HEK293 (cell line): Measurements from ENCODE around the gene CETP.

Source experiments
- HOXA7 ChIP-seq: sonication (generic); formaldehyde crosslinking; IDR thresholded peaks from 2 replicates; pipeline ENCODE4 v1.8.1; 2022; ENCODE audit warnings: missing genetic modification reagents, borderline replicate concordance
- INSM2 ChIP-seq: fragments of 450-650 bp; formaldehyde crosslinking; IDR thresholded peaks from 2 replicates; pipeline ENCODE4 v1.5.1; 2016; ENCODE audit warnings: missing biosample characterization, missing genetic modification characterization
- KLF10 ChIP-seq: fragments of 450-650 bp; IDR thresholded peaks from 2 replicates; pipeline ENCODE4 v1.5.1; 2018; ENCODE audit warnings: missing biosample characterization, mild to moderate bottlenecking, missing genetic modification characterization
- MZF1 ChIP-seq: fragments of 450-650 bp; formaldehyde crosslinking; IDR thresholded peaks from 2 replicates; pipeline ENCODE4 v1.5.1; 2017; ENCODE audit warnings: missing biosample characterization, missing genetic modification characterization, borderline replicate concordance
- YY2 ChIP-seq: fragments of 450-650 bp; formaldehyde crosslinking; IDR thresholded peaks from 2 replicates; pipeline ENCODE4 v1.5.1; 2016; ENCODE audit warnings: missing biosample characterization, missing genetic modification characterization
- ZBTB17 ChIP-seq: fragments of 450-650 bp; formaldehyde crosslinking; IDR thresholded peaks from 2 replicates; pipeline ENCODE4 v1.5.1; 2016; ENCODE audit warnings: missing biosample characterization, missing genetic modification characterization
- ZBTB20 ChIP-seq: fragments of 450-650 bp; formaldehyde crosslinking; IDR thresholded peaks from 2 replicates; pipeline ENCODE4 v1.5.1; 2016; ENCODE audit warnings: missing biosample characterization, missing genetic modification characterization
- ZEB2 ChIP-seq: fragments of 450-650 bp; formaldehyde crosslinking; IDR thresholded peaks from 2 replicates; pipeline ENCODE4 v1.5.1; 2016; ENCODE audit warnings: missing biosample characterization, missing genetic modification characterization
- ZFP3 ChIP-seq: fragments of 450-650 bp; formaldehyde crosslinking; IDR thresholded peaks from 2 replicates; pipeline ENCODE4 v1.5.1; 2016; ENCODE audit warnings: low read depth, missing biosample characterization, missing genetic modification characterization
- ZNF121 ChIP-seq: fragments of 450-650 bp; formaldehyde crosslinking; IDR thresholded peaks from 2 replicates; pipeline ENCODE4 v1.5.1; 2016; ENCODE audit warnings: missing biosample characterization, missing genetic modification characterization
- ZNF155 ChIP-seq: fragments of 450-650 bp; formaldehyde crosslinking; IDR thresholded peaks from 2 replicates; pipeline ENCODE4 v1.5.1; 2016; ENCODE audit warnings: missing biosample characterization, missing genetic modification characterization
- ZNF174 ChIP-seq: fragments of 450-650 bp; formaldehyde crosslinking; IDR thresholded peaks from 2 replicates; pipeline ENCODE4 v1.5.0; 2017; ENCODE audit warnings: missing biosample characterization, mild to moderate bottlenecking, missing genetic modification characterization
- ZNF223 ChIP-seq: fragments of 450-650 bp; formaldehyde crosslinking; IDR thresholded peaks from 2 replicates; pipeline ENCODE4 v1.5.1; 2016; ENCODE audit warnings: missing biosample characterization, missing genetic modification characterization
- ZNF239 ChIP-seq: fragments of 450-650 bp; formaldehyde crosslinking; IDR thresholded peaks from 2 replicates; pipeline ENCODE4 v1.5.1; 2016; ENCODE audit warnings: missing biosample characterization, missing genetic modification characterization
- ZNF266 ChIP-seq: fragments of 450-650 bp; formaldehyde crosslinking; IDR thresholded peaks from 2 replicates; pipeline ENCODE4 v1.5.1; 2016; ENCODE audit warnings: missing biosample characterization, missing genetic modification characterization, low read depth
- ZNF548 ChIP-seq: fragments of 450-650 bp; formaldehyde crosslinking; IDR thresholded peaks from 2 replicates; pipeline ENCODE4 v1.5.1; 2016; ENCODE audit warnings: missing biosample characterization, missing genetic modification characterization
- ZNF549 ChIP-seq: fragments of 450-650 bp; IDR thresholded peaks from 2 replicates; pipeline ENCODE4 v1.5.1; 2018; ENCODE audit warnings: missing biosample characterization, missing genetic modification characterization, mild to moderate bottlenecking, inconsistent platforms, moderate library complexity
- ZNF585B ChIP-seq: fragments of 450-650 bp; formaldehyde crosslinking; IDR thresholded peaks from 2 replicates; pipeline ENCODE4 v1.5.1; 2016; ENCODE audit warnings: missing biosample characterization, missing genetic modification characterization
- ZNF610 ChIP-seq: fragments of 450-650 bp; formaldehyde crosslinking; IDR thresholded peaks from 2 replicates; pipeline ENCODE4 v1.5.1; 2016; ENCODE audit warnings: missing biosample characterization, missing genetic modification characterization, borderline replicate concordance
- ZNF624 ChIP-seq: fragments of 450-650 bp; formaldehyde crosslinking; IDR thresholded peaks from 2 replicates; pipeline ENCODE4 v1.5.1; 2017; ENCODE audit warnings: missing biosample characterization, missing genetic modification characterization
- ZNF654 ChIP-seq: fragments of 450-650 bp; formaldehyde crosslinking; IDR thresholded peaks from 2 replicates; pipeline ENCODE4 v1.5.1; 2016; ENCODE audit warnings: low read depth, missing biosample characterization, missing genetic modification characterization
- ZNF664 ChIP-seq: fragments of 450-650 bp; formaldehyde crosslinking; IDR thresholded peaks from 2 replicates; pipeline ENCODE4 v1.5.1; 2016; ENCODE audit warnings: missing biosample characterization, missing genetic modification characterization
- ZNF747 ChIP-seq: fragments of 450-650 bp; formaldehyde crosslinking; IDR thresholded peaks from 2 replicates; pipeline ENCODE4 v1.5.1; 2016; ENCODE audit warnings: missing biosample characterization, missing genetic modification characterization
- ZNF768 ChIP-seq: fragments of 450-650 bp; formaldehyde crosslinking; IDR thresholded peaks from 2 replicates; pipeline ENCODE4 v1.5.1; 2018; ENCODE audit warnings: missing biosample characterization, mild to moderate bottlenecking, missing genetic modification characterization
- ZNF776 ChIP-seq: fragments of 450-650 bp; formaldehyde crosslinking; IDR thresholded peaks from 2 replicates; pipeline ENCODE4 v1.5.0; 2017; ENCODE audit warnings: missing biosample characterization, missing genetic modification characterization, borderline replicate concordance
- ZNF777 ChIP-seq: fragments of 450-650 bp; formaldehyde crosslinking; IDR thresholded peaks from 2 replicates; pipeline ENCODE4 v1.5.1; 2017; ENCODE audit warnings: missing biosample characterization, missing genetic modification characterization, borderline replicate concordance
- ZNF791 ChIP-seq: fragments of 450-650 bp; formaldehyde crosslinking; IDR thresholded peaks from 2 replicates; pipeline ENCODE4 v1.5.1; 2016; ENCODE audit warnings: missing biosample characterization, missing genetic modification characterization
- ZSCAN16 ChIP-seq: fragments of 450-650 bp; formaldehyde crosslinking; IDR thresholded peaks from 2 replicates; pipeline ENCODE4 v1.5.1; 2016; ENCODE audit warnings: missing biosample characterization, missing genetic modification characterization
- ZSCAN30 ChIP-seq: fragments of 450-650 bp; IDR thresholded peaks from 2 replicates; pipeline ENCODE4 v1.5.1; 2018; ENCODE audit warnings: missing biosample characterization, mild to moderate bottlenecking, missing genetic modification characterization, moderate library complexity
- TF ChIP-seq, protein P1 (sequence below): fragments of 450-650 bp; formaldehyde crosslinking; IDR thresholded peaks from 2 replicates; pipeline ENCODE4 v1.5.1; 2016; ENCODE audit warnings: missing biosample characterization, missing genetic modification characterization
- TF ChIP-seq, protein P2 (sequence below): fragments of 450-650 bp; formaldehyde crosslinking; IDR thresholded peaks from 2 replicates; pipeline ENCODE4 v1.5.0; 2017; ENCODE audit warnings: missing biosample characterization, missing genetic modification characterization, borderline replicate concordance
- TF ChIP-seq, protein P3 (sequence below): fragments of 450-650 bp; formaldehyde crosslinking; IDR thresholded peaks from 2 replicates; pipeline ENCODE4 v1.5.1; 2016; ENCODE audit warnings: missing biosample characterization, missing genetic modification characterization
- TF ChIP-seq, protein P4 (sequence below): fragments of 450-650 bp; formaldehyde crosslinking; IDR thresholded peaks from 2 replicates; pipeline ENCODE4 v1.5.1; 2016; ENCODE audit warnings: missing biosample characterization, missing genetic modification characterization

The CETP gene

GRCh38 chr16:56988948-56989945, 27.5 kb downstream of the CETP start, which contains the start of gene NLRC5 (continued):
- TF ChIP-seq, protein P1, sequence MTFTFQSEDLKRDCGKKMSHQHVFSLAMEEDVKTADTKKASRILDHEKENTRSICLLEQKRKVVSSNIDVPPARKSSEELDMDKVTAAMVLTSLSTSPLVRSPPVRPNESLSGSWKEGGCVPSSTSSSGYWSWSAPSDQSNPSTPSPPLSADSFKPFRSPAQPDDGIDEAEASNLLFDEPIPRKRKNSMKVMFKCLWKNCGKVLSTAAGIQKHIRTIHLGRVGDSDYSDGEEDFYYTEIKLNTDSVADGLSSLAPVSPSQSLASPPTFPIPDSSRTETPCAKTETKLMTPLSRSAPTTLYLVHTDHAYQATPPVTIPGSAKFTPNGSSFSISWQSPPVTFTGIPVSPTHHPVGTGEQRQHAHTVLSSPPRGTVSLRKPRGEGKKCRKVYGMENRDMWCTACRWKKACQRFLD (tag by site-specific recombination) = no peak
- TF ChIP-seq ZNF747 (tag by site-specific recombination) = no peak
- TF ChIP-seq ZNF624 = no peak
- no peak for TF ChIP-seq HOXA7 (CRISPR knock-in tag)
- TF ChIP-seq ZNF223 (tag by site-specific recombination) = no peak
- TF ChIP-seq MZF1 (tag by site-specific recombination) = no peak
- TF ChIP-seq ZNF610 (tag by site-specific recombination) = no peak; the same call in 1 of the 2 replicates
- no peak for TF ChIP-seq ZNF548
- TF ChIP-seq ZNF155 (tag by site-specific recombination) = no peak
- TF ChIP-seq ZNF585B (tag by site-specific recombination) = no peak
- no peak for TF ChIP-seq ZNF654 (tag by site-specific recombination)
- TF ChIP-seq, protein P2, sequence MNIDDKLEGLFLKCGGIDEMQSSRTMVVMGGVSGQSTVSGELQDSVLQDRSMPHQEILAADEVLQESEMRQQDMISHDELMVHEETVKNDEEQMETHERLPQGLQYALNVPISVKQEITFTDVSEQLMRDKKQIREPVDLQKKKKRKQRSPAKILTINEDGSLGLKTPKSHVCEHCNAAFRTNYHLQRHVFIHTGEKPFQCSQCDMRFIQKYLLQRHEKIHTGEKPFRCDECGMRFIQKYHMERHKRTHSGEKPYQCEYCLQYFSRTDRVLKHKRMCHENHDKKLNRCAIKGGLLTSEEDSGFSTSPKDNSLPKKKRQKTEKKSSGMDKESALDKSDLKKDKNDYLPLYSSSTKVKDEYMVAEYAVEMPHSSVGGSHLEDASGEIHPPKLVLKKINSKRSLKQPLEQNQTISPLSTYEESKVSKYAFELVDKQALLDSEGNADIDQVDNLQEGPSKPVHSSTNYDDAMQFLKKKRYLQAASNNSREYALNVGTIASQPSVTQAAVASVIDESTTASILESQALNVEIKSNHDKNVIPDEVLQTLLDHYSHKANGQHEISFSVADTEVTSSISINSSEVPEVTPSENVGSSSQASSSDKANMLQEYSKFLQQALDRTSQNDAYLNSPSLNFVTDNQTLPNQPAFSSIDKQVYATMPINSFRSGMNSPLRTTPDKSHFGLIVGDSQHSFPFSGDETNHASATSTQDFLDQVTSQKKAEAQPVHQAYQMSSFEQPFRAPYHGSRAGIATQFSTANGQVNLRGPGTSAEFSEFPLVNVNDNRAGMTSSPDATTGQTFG = no peak
- no peak for TF ChIP-seq ZNF266 (tag by site-specific recombination)
- TF ChIP-seq ZNF768 = no peak; the same call in 1 of the 2 replicates
- TF ChIP-seq ZSCAN16 (tag by site-specific recombination) = no peak
- no peak for TF ChIP-seq ZNF776 (tag by site-specific recombination)
- no peak for TF ChIP-seq YY2 (tag by site-specific recombination)
- TF ChIP-seq ZNF777 = 0 out of 2 replicates have a peak, but pooled peaks have one; percentile 44
- peak; percentile 98 for TF ChIP-seq ZBTB17 (tag by site-specific recombination)
- TF ChIP-seq ZEB2 = peak; percentile 69; the same call in 1 of the 2 replicates
- no peak for TF ChIP-seq ZFP3 (tag by site-specific recombination)
- TF ChIP-seq ZNF174 (tag by site-specific recombination) = no peak
- TF ChIP-seq ZNF549 (tag by site-specific recombination) = 0 out of 2 replicates have a peak, but pooled peaks have one; percentile 33
- TF ChIP-seq ZNF239 (tag by site-specific recombination) = no peak
- no peak for TF ChIP-seq ZNF121 (tag by site-specific recombination)
- TF ChIP-seq ZSCAN30 (tag by site-specific recombination) = no peak; the same call in 1 of the 2 replicates
- TF ChIP-seq ZBTB20 (tag by site-specific recombination) = peak; percentile 94
- no peak for TF ChIP-seq INSM2 (tag by site-specific recombination)
- no peak for TF ChIP-seq ZNF791 (tag by site-specific recombination)
- TF ChIP-seq, protein P3, sequence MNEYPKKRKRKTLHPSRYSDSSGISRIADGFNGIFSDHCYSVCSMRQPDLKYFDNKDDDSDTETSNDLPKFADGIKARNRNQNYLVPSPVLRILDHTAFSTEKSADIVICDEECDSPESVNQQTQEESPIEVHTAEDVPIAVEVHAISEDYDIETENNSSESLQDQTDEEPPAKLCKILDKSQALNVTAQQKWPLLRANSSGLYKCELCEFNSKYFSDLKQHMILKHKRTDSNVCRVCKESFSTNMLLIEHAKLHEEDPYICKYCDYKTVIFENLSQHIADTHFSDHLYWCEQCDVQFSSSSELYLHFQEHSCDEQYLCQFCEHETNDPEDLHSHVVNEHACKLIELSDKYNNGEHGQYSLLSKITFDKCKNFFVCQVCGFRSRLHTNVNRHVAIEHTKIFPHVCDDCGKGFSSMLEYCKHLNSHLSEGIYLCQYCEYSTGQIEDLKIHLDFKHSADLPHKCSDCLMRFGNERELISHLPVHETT (tag by site-specific recombination) = no peak
- TF ChIP-seq KLF10 = no peak
- TF ChIP-seq, protein P4, sequence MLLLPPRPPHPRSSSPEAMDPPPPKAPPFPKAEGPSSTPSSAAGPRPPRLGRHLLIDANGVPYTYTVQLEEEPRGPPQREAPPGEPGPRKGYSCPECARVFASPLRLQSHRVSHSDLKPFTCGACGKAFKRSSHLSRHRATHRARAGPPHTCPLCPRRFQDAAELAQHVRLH (tag by site-specific recombination) = 0 out of 2 replicates have a peak, but pooled peaks have one; percentile 46
- no peak for TF ChIP-seq ZNF664
